GM18870 (cell line): ENCODE data around the gene ING3.

ENCODE experiments used
- ATAC-seq: cut with Tn5 transposase; IDR thresholded peaks from one replicate; pipeline ENCODE4 v1.9.1; 2021; ENCODE audit warnings: moderate library complexity; ENCODE audit not compliant: unreplicated experiment

Gene ING3

DNA sequence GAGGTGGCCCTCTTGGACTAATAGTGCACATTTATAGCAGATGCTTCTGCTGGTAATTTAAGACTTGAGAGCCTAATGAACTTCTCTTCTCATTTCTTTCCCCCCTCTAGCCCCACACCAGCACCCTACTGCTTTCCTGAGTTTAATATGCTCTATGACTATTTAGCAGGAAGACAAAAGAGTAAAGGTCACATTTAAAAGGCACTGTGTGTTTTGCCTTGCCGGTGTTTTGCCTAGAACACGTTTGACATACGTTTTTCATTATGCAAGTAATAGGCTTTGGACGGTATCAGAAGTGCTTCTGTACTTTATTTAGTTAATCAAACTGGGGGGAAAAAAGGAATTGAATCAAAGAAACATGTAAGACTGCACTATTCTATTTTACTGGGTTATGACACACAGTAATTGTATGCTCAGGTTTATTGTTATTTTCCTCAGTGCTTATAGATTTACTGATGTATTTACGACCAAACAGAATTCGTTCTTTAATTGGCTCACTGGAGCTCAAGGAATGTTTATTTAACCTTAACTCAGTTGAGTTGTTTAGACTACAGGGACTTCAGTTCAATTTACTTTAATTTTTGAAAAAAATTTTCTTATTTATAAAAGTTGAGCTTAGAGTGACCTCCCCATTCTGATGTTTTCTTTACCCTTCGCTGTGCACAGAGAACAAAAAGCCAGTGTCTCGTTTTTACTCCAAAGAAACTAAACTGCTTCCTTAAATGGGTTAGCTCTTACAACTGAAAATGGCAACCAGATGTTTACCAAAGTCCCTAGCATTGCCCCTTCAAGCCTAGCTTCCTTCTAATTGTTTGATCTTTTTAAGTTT, 73.3 kb downstream of the ING3 start:
- ATAC-seq = no peak

DNA sequence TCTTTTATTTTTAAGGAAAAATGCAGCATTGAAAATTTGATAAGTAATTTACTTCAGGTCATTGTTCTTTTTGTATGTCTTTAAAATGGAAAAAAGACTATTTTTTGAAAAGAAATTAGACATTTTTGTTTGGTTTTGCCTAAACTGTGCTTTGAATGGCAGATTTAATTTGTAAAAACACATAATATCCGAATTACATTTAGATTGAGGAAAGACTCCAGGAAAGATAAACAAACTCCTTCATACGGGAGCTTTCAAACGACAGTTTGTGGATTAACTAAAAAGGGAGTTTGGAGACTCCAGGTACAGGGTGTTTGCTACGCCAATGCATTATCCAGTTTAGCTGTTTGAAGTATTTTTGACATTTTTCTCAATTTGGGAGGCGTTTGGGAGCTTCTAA, 74.0 kb downstream of the ING3 start:
- no peak for ATAC-seq

DNA sequence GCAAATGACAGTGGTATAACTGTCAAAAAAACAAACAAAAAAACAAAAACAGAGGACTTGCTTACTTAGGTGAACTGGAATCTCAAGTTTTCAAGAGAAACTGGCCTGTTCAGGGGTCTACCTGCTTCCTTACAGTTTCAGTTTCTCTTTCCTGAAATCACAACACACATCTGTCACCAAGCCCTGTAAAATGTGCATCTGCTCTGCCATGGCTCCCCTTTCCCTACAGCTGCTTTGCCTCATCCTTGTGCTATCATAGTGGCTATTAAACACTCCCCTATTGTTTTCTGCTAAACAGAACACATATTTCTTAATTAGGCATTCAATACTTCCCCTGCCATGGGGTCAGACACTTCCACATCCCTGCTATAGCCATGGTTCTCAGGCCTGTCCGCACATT, 75.6 kb downstream of the ING3 start:
- no peak for ATAC-seq

DNA sequence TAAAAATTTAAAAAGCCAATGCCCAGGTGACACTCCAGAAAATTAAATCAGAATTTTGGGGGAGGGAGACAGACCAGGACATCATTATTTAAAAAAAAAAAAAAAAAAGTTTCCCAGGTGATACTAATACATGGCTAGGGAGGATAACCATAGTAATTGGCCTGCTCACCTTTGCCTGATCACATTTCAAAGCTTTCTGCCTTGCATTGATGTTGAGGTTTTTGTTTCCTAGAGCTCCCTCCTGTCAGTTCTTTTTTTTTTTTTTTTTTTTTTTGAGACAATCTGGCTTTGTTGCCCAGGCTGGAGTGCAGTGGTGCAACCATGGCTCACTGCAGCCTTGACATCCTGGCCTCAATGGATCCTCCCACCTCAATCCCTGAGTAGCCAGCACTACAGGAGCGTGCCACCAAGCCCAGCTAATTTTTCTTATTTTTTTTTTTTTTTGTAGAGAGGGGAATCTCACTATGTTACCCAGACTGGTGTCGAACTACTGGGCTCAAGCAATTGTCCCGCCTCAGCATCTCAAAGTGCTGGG, 76.1 kb downstream of the ING3 start:
- ATAC-seq = no peak
